CD14-positive monocyte (primary cell): ENCODE results near the gene NKAIN4. TPM values are rescaled to one million over a fixed set of nuclear protein-coding genes. Genes with fewer than 3 reads are reported as not detected.

ENCODE experiments used
- DNase-seq, 3 donors: peaks; one replicate each; pipeline ENCODE4 v3.0.0-alpha.2; 2011 to 2022
- H2AFZ ChIP-seq: 2 replicates; pipeline ENCODE4 v1.6.0; 2012; ENCODE audit warnings: mild to moderate bottlenecking, low read depth, low read length, inconsistent platforms; ENCODE audit not compliant: insufficient read depth, poor library complexity, severe bottlenecking
- H3K27ac ChIP-seq, 2 donors: 1 replicate in 1 of 2; 2 replicates in 1 of 2; pipeline ENCODE4 v1.5.1; 2012 to 2013; ENCODE audit warnings: low read length in 2 of 2, control low read depth in 1 of 2, inconsistent platforms in 1 of 2, low read depth in 1 of 2, mild to moderate bottlenecking in 1 of 2
- H3K27me3 ChIP-seq, 2 donors: one replicate each; pipeline versions ENCODE4 v1.6.0 to v1.6.1; 2011 to 2013; ENCODE audit warnings: low read length in 2 of 2; ENCODE audit not compliant: control insufficient read depth in 2 of 2, insufficient read depth in 2 of 2
- H3K36me3 ChIP-seq, 2 donors: replicated peaks in 1 of 2; 1 replicate in 1 of 2; 2 replicates in 1 of 2; pipeline versions ENCODE4 v1.5.1 to v1.6.1; 2012 to 2013; ENCODE audit warnings: low read length in 2 of 2, control low read depth in 1 of 2, inconsistent platforms in 1 of 2, mild to moderate bottlenecking in 1 of 2; ENCODE audit not compliant: insufficient read depth in 2 of 2, control insufficient read depth in 1 of 2
- H3K4me1 ChIP-seq, 2 donors: 1 replicate in 1 of 2; 2 replicates in 1 of 2; pipeline versions ENCODE4 v1.5.1 to v1.6.1; 2012 to 2013; ENCODE audit warnings: low read length in 2 of 2, control low read depth in 1 of 2, inconsistent platforms in 1 of 2, mild to moderate bottlenecking in 1 of 2, moderate library complexity in 1 of 2; ENCODE audit not compliant: insufficient read depth in 2 of 2, control insufficient read depth in 1 of 2
- H3K4me2 ChIP-seq: replicated peaks from 2 replicates; pipeline ENCODE3; 2012; ENCODE audit warnings: low read length, moderate library complexity, mild to moderate bottlenecking; ENCODE audit not compliant: poor library complexity, severe bottlenecking; ENCODE audit errors: extremely low read depth
- H3K4me3 ChIP-seq, 3 experiments: fragments of 200-600 bp in 1 of 3; sonication (generic) in 1 of 3; replicated peaks in 1 of 3; 1 replicate in 2 of 3; 2 replicates in 1 of 3; pipeline ENCODE4 v1.5.1; 2011 to 2013; ENCODE audit warnings: low read length in 3 of 3, mild to moderate bottlenecking in 3 of 3, control low read depth in 2 of 3, low read depth in 2 of 3, inconsistent platforms in 1 of 3, moderate library complexity in 1 of 3
- H3K79me2 ChIP-seq: 2 replicates; pipeline ENCODE4 v1.6.0; 2012; ENCODE audit warnings: mild to moderate bottlenecking, control low read depth, inconsistent platforms, low read length, moderate library complexity; ENCODE audit not compliant: insufficient read depth
- H3K9ac ChIP-seq: 2 replicates; pipeline ENCODE4 v1.6.0; 2017; ENCODE audit warnings: low read length, mild to moderate bottlenecking; ENCODE audit not compliant: insufficient read depth, poor library complexity, severe bottlenecking
- H3K9me3 ChIP-seq, 2 donors: replicated peaks in 1 of 2; 1 replicate in 1 of 2; 2 replicates in 1 of 2; pipeline versions ENCODE4 v1.5.1 to v1.6.1; 2012 to 2013; ENCODE audit warnings: low read length in 2 of 2, control low read depth in 1 of 2; ENCODE audit not compliant: control insufficient read depth in 1 of 2, insufficient read depth in 1 of 2
- H4K20me1 ChIP-seq: 2 replicates; pipeline ENCODE4 v1.6.0; 2012; ENCODE audit warnings: mild to moderate bottlenecking, low read length, control low read depth, moderate library complexity; ENCODE audit not compliant: insufficient read depth
- H3K27ac Mint-ChIP-seq, 7 donors: one replicate each; pipeline ENCODE4 v1.8.0; 2020; ENCODE audit warnings: mild to moderate bottlenecking in 7 of 7, mixed read lengths in 7 of 7, moderate library complexity in 6 of 7, inconsistent platforms in 2 of 7
- H3K27me3 Mint-ChIP-seq, 3 donors: one replicate each; pipeline ENCODE4 v1.8.0; 2021 to 2022; ENCODE audit warnings: low read depth in 3 of 3, mild to moderate bottlenecking in 3 of 3, mixed read lengths in 3 of 3, moderate library complexity in 3 of 3, inconsistent platforms in 1 of 3
- H3K36me3 Mint-ChIP-seq, 2 donors: one replicate each; pipeline ENCODE4 v1.8.0; 2020; ENCODE audit warnings: mixed read lengths in 2 of 2, inconsistent platforms in 1 of 2, mild to moderate bottlenecking in 1 of 2
- H3K4me1 Mint-ChIP-seq: one replicate; pipeline ENCODE4 v1.8.0; 2020; ENCODE audit warnings: mild to moderate bottlenecking, mixed read lengths
- H3K4me3 Mint-ChIP-seq, 2 donors: one replicate each; pipeline ENCODE4 v1.8.0; 2020; ENCODE audit warnings: mild to moderate bottlenecking in 2 of 2, mixed read lengths in 2 of 2, moderate library complexity in 1 of 2
- H3K9me3 Mint-ChIP-seq, 7 donors: one replicate each; pipeline ENCODE4 v1.8.0; 2020 to 2022; ENCODE audit warnings: mixed read lengths in 7 of 7, mild to moderate bottlenecking in 6 of 7, moderate library complexity in 6 of 7, inconsistent platforms in 2 of 7
- CTCF ChIP-seq: fragments of 200-600 bp; IDR thresholded peaks from one replicate; pipeline ENCODE4 v1.8.0; 2022; ENCODE audit warnings: antibody characterized with exemption, mild to moderate bottlenecking
- WGBS: methylation state at CpG from one replicate; pipeline ENCODE4 v1.1.5; 2013; ENCODE audit warnings: missing lambda C conversion rate; ENCODE audit not compliant: insufficient coverage; 5-methylcytosine and 5-hydroxymethylcytosine counted together
- intact Hi-C, 2 donors: fragments of 100-400 bp; cut with micrococcal nuclease; formaldehyde crosslinking; loops; one replicate each; pipeline versions ENCODE4 v1.15.0 to v1.15.1; 2023
- polyA plus RNA-seq, 3 donors: library from polyadenylated mRNA; depleted of rRNA in 1 of 3; unstranded in 2 of 3; stranded (reverse) in 1 of 3; fragments of 300-500 nt in 2 of 3; fragments of >200 nt in 1 of 3; fragmentation: Illumina TruSeq in 2 of 3; gene quantifications; 1 replicate in 2 of 3; 2 replicates in 1 of 3; pipeline ENCODE4 v1.2.3, GENCODE V29; 2012 to 2021

NKAIN4 gene
- polyA plus RNA-seq, 3 donors, result not detected

DNA sequence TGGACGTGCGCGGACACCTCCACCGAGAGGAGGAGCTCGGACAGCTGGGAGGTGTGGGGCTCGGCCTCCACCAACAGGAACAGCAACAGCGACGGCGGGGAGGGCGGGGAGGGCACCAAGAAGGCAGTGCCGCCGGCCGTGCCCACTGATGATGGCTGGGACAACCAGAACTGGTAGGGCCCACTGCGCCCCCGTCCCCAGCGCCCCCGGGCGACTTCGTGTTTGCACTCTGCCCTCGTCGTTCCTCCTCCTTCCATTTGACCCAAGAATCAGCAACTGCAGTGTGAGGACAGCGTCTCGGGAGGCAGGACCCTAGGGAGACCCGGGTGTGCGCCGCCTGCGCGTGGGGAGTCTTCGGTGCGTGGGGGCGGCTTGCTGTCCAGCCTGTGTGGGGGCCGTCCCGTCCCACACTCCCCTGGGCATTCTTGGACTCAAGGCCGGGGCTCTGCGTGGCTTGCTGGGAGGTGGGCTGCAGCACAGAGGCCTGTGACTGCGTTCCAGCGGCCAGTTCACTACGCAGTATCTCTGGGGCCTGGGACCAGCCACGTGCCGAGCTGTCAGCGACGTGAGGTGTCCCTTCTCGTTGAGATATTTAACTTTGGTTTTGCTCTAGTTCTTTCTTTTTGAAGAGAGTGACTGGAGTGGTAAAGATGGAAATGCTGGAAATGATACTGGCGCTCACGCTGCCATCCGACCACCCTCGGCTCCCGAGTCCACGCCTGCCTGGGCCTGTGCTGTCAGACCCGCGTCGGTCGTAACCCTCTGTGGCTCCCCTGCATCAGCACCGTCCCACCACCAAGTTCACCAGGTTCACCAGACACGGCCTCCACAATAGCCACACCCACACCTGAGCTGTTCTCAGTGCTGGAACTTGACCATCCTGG is 33.7 kb upstream of the NKAIN4 start:
- intact Hi-C loops, result no loop called here
- peaks cover 49 to 60% of the 10 kb centered on the region in 2 donors for H3K36me3 ChIP-seq
- Mint-ChIP-seq H3K27ac (peak overlapping the region in 1 of 7 donors; percentile 15), H3K36me3 (peaks cover 32 to 54% of the 10 kb centered on the region in 2 donors), H3K9me3 (no peaks in the 10 kb centered on the region), H3K27me3 (peaks cover 0 to 4% (median under 1%) of the 10 kb centered on the region in 3 donors), H3K4me3 (no peak overlapping the region), H3K4me1 (peaks cover 6% of the 10 kb centered on the region)
- H3K27ac ChIP-seq, result no peak overlapping the region
- no peak for DNase-seq
- H3K4me1 ChIP-seq, result no peaks in the 10 kb centered on the region
- H2AFZ ChIP-seq, result no peak overlapping the region
- WGBS, result 96% methylated on average over 46 of the region's 55 CpGs
- H3K79me2 ChIP-seq, result no peaks in the 10 kb centered on the region
- TF ChIP-seq CTCF, result no peak
- no peak overlapping the region for H3K9ac ChIP-seq
- peaks cover 9% of the 10 kb centered on the region for H4K20me1 ChIP-seq
- H3K4me3 ChIP-seq, result no peak overlapping the region
- H3K4me2 ChIP-seq, result no peak overlapping the region
- no peaks in the 10 kb centered on the region for H3K9me3 ChIP-seq
- H3K27me3 ChIP-seq, result no peaks in the 10 kb centered on the region

DNA sequence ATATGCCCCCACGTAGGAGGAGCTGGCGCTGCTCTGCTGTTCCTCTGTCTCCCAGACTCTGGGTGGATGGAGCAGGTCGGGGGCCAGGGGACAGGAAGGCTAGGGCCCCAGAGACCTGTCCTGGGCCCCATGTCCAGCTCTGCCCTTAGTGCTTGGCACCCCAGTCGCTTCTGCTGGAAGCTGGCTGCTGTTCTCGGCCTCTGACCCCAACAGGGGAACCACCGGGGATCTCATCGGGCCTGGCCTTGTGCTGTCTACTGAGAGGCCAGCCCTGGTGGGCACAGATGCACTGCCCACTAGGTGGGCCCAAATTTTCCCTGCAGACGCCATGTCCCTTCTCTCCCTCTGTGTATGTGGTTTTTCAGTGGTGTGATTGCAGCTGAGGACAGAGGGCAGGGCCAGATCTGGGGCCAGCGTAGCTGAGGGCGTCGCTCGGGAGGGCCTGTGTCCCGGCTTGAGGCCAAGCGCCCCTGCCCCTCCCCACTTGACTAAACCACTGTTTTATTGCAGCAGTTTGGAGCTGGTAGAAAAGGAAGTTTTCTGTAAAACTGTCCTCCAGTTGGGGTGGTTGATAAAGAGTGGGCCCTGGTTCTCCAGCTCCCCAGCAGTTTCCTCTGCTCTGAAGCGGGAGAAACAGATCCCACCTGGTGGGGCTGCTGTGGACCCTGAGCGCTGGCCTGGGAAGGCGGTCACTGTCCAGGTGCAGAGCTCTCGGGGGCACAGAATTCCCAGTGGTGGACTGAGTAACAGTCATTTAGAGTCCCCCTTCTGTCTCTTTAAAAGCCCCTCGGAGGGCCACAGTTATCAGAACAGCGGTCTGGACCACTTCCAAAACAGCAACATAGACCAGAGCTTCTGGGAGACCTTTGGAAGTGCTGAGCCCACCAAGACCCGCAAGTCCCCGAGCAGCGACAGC is 32.8 kb upstream of the NKAIN4 start:
- Histone ChIP-seq H3K4me3 (no peak overlapping the region), H3K4me2 (no peak overlapping the region), H3K27me3 (no peaks in the 10 kb centered on the region), H3K36me3 (peaks cover 56 to 69% of the 10 kb centered on the region in 2 donors), H3K27ac (no peak overlapping the region), H3K4me1 (no peaks in the 10 kb centered on the region), H3K9me3 (no peaks in the 10 kb centered on the region), H4K20me1 (peaks cover 9% of the 10 kb centered on the region), H2AFZ (no peak overlapping the region), H3K79me2 (no peaks in the 10 kb centered on the region), H3K9ac (no peak overlapping the region)
- Mint-ChIP-seq H3K27me3 (peaks cover 0 to 1% (median 0%) of the 10 kb centered on the region in 3 donors), H3K36me3 (peaks cover 33 to 62% of the 10 kb centered on the region in 2 donors), H3K4me1 (peaks cover 6% of the 10 kb centered on the region), H3K9me3 (no peaks in the 10 kb centered on the region), H3K27ac (peak overlapping the region in 2 of 7 donors; percentile 15 to 46), H3K4me3 (no peak overlapping the region)
- WGBS, result 96% methylated on average over 10 of the region's 23 CpGs
- no peak for DNase-seq
- TF ChIP-seq CTCF, result no peak
- intact Hi-C loops, result no loop called here
